NCI-H2171 treated with DMSO at 0.1 percent for 48 hours (cell line): ENCODE measurements around the gene ASTN2.

Experiments
- DNase-seq: peaks from one replicate; lab custom pipeline; 2025; lab: John Stamatoyannopoulos, UW

The ASTN2 gene

DNA sequence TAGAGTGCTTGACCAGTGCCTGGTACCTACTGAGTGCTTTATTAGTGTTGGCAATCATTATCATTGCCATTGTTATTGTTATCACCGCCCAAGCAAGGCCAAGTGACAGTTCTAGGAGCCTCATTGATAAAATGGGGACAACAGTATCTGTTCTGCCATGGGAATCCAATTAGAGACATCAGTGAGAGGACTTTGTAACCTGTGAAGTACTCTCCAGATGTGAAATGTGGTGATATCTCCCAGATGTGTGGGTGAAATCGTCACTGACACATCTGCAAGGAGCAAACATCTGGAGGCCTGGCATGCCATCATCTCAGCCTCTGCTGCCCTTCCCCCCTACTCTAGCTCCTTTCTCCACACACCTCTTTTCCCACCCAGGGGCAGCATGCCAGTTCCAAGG lies 1000.5 kb downstream of the ASTN2 start:
- no peak for DNase-seq

GRCh38 chr9:116411506-116411905 lies 1003.4 kb downstream of the ASTN2 start:
- DNase-seq, result no peak

DNA sequence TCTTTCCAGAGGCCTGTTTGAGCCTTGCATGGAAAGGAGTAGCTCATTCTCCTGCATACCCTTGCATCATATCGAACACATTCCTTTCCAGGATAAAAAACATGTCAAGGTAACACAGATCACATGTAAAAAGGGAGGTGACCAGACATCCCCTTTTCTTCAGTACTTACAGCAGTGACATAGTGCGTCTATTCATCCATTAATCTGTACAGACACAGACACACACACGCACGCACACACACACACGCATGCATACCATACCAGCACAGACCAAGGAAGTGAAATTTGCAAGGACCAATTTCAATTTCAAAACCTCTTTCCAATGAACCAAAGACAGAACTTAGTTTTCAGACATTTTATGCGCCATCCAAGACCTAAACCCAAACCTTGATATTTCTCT lies 1005.2 kb downstream of the ASTN2 start:
- DNase-seq, result no peak

- no peak for DNase-seq
These were observed 1005.7 kb downstream of the ASTN2 start for GRCh38 chr9:116409129-116409528.

DNA sequence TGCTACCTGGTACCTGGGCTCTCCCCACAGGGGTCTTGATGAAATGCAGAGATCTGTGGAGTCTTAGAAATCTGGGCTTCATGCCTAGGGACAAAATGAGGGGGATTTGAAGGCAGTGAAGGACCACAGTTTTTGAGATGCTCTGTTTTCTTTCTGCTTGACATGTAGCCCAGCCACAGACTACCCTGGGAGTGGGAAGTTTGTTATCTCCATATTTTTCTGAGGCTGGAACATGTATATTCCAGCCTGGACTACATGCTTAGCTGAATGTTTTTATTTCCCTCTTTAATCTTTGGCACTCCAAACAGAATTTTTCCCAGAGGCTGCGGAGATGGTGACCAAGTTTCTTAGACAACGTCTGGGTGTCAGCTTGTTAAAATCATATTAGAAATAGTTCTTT lies 1008.4 kb downstream of the ASTN2 start:
- DNase-seq, result no peak

GRCh38 chr9:116405321-116405720 lies 1009.5 kb downstream of the ASTN2 start:
- DNase-seq, result no peak

- no peak for DNase-seq
These were observed 1010.6 kb downstream of the ASTN2 start for GRCh38 chr9:116404228-116404627.

DNA sequence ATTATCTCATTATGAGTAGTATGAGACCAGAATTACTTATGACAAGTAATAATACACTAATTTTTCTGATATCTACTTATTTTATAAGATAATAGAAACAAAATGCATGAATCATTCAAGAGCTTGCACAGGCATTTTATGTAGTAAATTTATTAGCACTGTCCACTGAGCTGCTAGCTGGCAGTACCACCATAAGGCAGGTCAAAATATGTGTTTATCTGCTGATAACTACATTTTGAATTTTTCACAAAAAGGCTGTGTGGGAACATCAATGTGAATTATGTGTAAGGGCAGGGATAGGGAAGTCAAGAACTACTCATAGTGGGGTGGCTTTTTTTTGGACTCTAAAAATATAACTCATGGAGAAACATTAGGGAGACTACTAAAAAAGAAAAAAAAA lies 1011.7 kb downstream of the ASTN2 start:
- no peak for DNase-seq

DNA sequence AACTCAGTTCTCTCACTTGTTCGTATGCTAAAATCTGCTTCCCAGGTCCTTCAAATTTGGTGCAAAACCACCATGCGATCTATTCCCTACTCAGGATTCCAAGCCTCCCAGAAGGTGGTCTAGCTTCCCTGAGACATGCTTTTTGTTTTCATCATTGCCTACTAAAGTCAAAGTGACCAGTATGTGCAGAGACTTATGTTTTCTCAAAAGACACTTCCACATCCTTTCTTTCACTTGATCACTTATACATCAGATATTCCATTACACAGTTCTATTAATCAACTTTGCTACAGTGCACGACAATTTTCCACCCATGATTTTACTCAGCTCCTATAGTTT lies 1019.2 kb downstream of the ASTN2 start:
- DNase-seq, result no peak

DNA sequence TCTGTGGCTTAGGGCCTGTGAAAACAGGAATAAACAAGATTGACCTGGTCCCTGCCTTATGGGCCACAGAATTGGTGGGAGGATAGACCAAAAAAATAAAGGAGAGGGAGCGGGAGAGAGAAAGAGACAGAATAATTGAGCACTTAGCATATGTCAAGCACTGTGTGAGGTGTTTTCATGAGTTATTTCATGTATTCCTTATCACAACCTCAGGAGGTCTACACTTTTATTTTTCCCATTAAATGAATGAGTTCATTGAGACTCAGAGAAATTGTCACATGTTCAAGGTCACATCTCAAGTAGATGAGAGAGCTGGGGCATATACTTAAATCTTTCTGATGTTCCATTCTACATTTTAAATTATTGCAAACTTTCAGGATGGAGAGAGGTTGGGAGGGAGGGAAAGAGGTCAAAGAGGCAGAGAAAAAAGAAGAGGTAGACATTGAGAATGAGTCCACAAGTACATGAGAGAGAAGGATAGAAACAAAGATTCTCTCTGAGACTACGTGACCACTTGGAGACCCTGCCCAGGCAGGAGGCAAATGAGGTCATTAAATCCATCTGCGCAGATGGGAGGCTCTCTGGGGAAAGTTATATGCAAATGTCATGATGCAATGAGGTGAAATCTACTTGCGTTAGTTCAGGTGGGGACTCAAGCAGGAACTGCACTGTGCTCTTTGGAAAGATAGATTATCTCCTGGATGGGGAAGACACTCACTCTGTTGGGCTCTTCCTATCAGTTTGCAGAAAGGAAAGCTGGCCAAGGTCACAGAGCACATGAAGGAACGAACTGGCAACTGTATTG lies 1019.8 kb downstream of the ASTN2 start:
- peak; percentile 61 for DNase-seq

GRCh38 chr9:116394070-116394469 lies 1020.8 kb downstream of the ASTN2 start:
- no peak for DNase-seq

DNA sequence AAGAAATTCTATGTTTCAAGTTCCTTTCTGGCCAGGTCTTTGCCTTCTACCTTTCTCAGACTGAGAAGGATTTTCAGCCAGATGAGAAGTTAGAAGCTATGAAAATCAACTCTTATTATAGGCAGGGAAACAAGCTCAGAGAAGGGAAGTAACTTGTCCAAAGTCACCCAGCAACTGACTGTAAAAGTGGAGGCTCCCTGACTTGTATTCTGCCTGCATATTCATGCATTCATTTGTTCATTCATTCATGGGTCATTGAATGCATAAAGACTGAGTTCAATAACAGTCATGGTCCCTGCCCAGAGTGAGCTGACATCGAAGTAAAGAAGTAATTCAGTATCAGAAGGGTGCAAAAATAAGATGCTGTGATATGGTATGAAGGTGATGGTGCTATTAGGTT lies 1021.7 kb downstream of the ASTN2 start:
- no peak for DNase-seq

DNA sequence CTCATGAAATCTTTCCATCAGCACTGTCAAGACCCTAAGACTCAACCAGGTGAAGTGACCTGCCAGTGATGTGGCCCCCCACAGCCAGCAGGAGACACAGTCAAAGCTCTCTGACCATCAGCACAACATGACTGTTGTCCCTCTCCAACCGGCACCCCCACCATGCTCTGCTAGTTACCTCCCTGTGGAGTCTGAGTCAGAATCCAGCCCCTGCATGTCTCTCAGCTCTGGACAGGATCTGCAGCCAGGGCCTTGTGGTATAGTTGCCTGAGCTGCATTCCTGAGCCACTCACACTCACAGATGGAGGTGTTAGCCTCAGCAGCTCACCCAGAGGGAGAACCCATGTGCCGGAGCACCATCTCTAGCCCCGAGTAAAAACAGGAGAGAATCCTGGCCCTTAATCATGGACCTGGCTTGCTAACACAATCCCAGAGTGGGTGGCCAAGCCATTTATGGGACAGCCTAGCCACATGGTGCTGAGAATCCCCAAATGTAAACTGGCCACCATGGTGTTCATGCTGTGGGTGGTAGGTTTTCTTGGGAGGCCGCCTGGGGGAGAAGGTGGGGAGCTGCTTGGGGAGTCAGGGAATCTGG lies 1023.5 kb downstream of the ASTN2 start:
- no peak for DNase-seq

GRCh38 chr9:116390303-116391228 lies 1024.3 kb downstream of the ASTN2 start:
- no peak for DNase-seq

GRCh38 chr9:116389541-116390302 lies 1025.1 kb downstream of the ASTN2 start:
- no peak for DNase-seq

DNA sequence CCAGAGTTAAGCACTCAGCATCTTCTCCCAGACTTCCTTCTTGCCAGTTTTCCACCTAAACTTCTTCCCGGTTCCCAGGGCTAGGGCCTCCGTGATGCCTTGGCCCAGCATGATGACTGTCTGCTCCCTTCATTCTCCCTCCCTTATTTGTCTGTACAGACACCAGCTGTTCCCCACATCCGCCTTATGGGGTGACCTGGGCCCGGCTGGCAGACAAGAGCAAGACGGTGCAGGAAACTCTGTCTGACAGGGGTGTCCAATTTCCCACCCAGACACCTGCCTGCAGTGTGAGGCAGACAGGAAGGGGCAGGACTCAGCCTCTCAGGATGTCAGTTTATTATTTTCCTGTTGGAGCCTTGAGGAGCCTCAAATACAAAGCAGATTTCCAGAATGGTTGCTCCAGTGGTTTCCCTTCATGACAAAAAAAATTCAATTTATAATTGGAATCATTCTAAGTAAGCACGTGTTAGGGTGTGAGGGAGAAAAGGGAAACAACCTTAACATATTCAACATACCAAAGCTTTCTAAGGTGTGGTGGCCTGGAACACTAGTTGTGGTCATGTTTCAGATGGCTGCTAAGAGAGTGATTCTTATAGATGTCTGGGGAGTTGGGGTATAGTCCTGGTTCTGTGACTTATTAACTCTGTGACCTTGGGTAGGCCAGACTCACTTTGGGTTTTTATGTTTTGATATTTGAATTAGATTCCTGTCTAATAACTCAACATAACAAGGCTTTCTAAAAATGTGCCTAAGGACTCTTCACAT lies 1026.7 kb downstream of the ASTN2 start:
- peak; percentile 94 for DNase-seq

- DNase-seq, result no peak
These were observed 1030.9 kb downstream of the ASTN2 start for GRCh38 chr9:116383936-116384335.

DNA sequence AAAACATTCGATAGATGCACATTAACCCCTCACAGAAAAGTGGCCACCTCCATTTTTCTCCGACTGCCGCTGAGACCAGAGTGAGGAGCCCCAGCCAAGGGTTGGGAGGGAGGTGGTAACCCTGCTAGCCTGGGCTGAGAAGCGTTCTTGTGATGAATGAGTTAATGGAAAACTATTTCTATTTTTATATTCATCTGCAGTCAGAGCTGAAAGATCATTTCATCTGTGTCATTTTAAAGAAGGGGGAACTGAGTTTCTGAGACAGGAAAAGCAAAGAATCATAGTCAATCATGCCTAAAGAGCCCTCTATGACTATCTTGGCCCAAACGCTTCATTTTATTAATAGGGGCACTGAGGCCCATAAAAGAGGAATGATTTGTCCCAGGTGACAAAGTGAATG lies 1031.7 kb downstream of the ASTN2 start:
- DNase-seq, result no peak

DNA sequence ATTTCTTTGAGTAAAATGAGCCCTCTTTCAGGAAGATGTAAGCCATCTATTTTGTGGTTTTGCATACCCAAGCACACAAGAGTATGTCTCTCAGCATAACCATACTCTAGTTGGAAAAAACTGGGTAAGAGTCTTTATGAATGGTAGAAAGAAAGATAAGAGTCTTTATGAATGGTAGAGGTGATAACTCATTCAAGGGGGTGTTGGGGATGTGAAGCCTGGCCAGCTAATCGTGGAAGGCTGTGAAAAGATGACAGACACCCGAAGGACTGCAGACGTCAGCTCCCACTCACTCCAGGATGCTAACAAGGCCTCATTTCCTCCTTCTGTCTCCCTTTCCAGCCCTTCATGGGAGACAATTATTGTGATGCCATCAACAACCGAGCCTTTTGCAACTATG lies 1032.8 kb downstream of the ASTN2 start:
- no peak for DNase-seq

- no peak for DNase-seq
These were observed 1033.5 kb downstream of the ASTN2 start for GRCh38 chr9:116381350-116381749.

GRCh38 chr9:116380496-116380995 lies 1034.3 kb downstream of the ASTN2 start:
- DNase-seq, result no peak
